SK-N-MC (cell line): ENCODE results near the gene C1orf146.

ENCODE experiments used
- EZH2 ChIP-seq: fragments of 200-600 bp; sonication (generic); IDR thresholded peaks from one replicate; pipeline ENCODE4 v1.6.1; 2017; ENCODE audit warnings: antibody characterized with exemption
- FOXP2 ChIP-seq: optimal IDR thresholded peaks from 2 replicates; pipeline ENCODE3; 2011; ENCODE audit warnings: mild to moderate bottlenecking, moderate library complexity; ENCODE audit not compliant: insufficient read depth; ENCODE audit errors: extremely low read length, control extremely low read depth
- POLR2AphosphoS5 ChIP-seq: IDR thresholded peaks from 2 replicates; pipeline ENCODE4 v1.6.1; 2012; ENCODE audit warnings: mild to moderate bottlenecking, low read depth, low read length, borderline replicate concordance

DNA sequence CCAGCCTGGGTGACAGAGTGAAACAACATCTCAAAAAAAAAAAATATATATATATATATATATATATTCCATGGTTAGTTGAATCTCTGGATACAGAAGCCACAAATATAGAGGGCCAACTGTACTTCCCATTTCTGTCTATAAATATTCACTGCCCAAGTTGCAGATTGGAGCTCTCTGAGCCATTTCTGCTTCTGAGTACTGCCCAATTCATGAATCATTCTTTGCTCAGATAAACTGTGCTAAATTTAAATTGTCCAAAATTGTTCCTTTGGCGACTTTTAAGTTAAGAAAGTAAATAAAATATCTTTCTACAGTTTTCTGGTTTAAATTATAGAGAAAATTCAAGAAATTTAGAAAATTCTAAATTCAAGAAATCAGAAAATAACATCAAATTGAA, 23.2 kb upstream of the C1orf146 start:
- TF ChIP-seq EZH2: no peak
- no peak for TF ChIP-seq POLR2AphosphoS5
- no peak for TF ChIP-seq FOXP2
